Heart left ventricle (tissue), 16 donors: Measurements from ENCODE around the gene GPX4. TPM values are rescaled to one million over a fixed set of nuclear protein-coding genes. Genes with fewer than 3 reads are reported as not detected.

Experiments
- ATAC-seq, 4 donors: fragments of 200-7000 bp; cut with Tn5 transposase; one replicate each; pipeline ENCODE4 v1.9.1; 2020 to 2022; ENCODE audit warnings: moderate library complexity in 4 of 4, mild to moderate bottlenecking in 3 of 4, moderate number of reproducible peaks in 1 of 4
- DNase-seq, 5 donors: peaks; one replicate each; pipeline ENCODE4 v3.0.0-alpha.2; 2020
- H3K27ac ChIP-seq, 12 donors: fragments of 200-600 bp; sonication (generic) in 4 of 12; one replicate each; pipeline versions ENCODE4 v1.5.0 to v1.8.0; 2016 to 2022; ENCODE audit warnings: mild to moderate bottlenecking in 2 of 12
- H3K27me3 ChIP-seq, 9 donors: fragments of 200-600 bp; sonication (generic) in 2 of 9; one replicate each; pipeline versions ENCODE4 v1.5.1 to v1.8.0; 2016 to 2022; ENCODE audit warnings: mild to moderate bottlenecking in 3 of 9
- H3K36me3 ChIP-seq, 9 donors: fragments of 200-600 bp; sonication (generic) in 2 of 9; one replicate each; pipeline versions ENCODE4 v1.5.0 to v1.8.0; 2018 to 2022; ENCODE audit warnings: mild to moderate bottlenecking in 2 of 9
- H3K4me1 ChIP-seq, 12 donors: fragments of 200-600 bp; sonication (generic) in 4 of 12; one replicate each; pipeline versions ENCODE4 v1.5.0 to v1.8.0; 2016 to 2022; ENCODE audit warnings: mild to moderate bottlenecking in 3 of 12
- H3K4me3 ChIP-seq, 12 donors: fragments of 200-600 bp; sonication (generic) in 4 of 12; one replicate each; pipeline versions ENCODE4 v1.5.0 to v1.8.0; 2017 to 2022; ENCODE audit warnings: mild to moderate bottlenecking in 9 of 12, moderate library complexity in 4 of 12
- H3K9me3 ChIP-seq, 12 donors: fragments of 200-600 bp; sonication (generic) in 4 of 12; one replicate each; pipeline versions ENCODE4 v1.5.0 to v1.8.0; 2016 to 2022; ENCODE audit warnings: mild to moderate bottlenecking in 1 of 12
- POLR2A ChIP-seq, 2 donors: fragments of 450-650 bp; IDR thresholded peaks; one replicate each; pipeline ENCODE4 v1.6.1; 2017; ENCODE audit warnings: antibody characterized with exemption in 2 of 2, mild to moderate bottlenecking in 2 of 2, moderate library complexity in 2 of 2
- WGBS, 4 donors: extraction: QIAGEN DNeasy Blood & Tissue Kit in 2 of 4; methylation state at CpG; one replicate each; pipeline versions ENCODE4 v1.1.5 to v1.1.7; 2013 to 2018; 5-methylcytosine and 5-hydroxymethylcytosine counted together
- intact Hi-C, 10 donors: fragments of 100-400 bp; cut with DNase I; formaldehyde crosslinking; loops; one replicate each; pipeline versions ENCODE4 v1.11.1 to v1.14.2; 2022
- polyA plus RNA-seq, 2 donors: library from polyadenylated mRNA; stranded (reverse); fragments of 200-250 nt; gene quantifications; one replicate each; pipeline ENCODE4 v1.2.3, GENCODE V29; 2013
- total RNA-seq, 9 donors: library from RNA; depleted of rRNA in 2 of 9; stranded (reverse); fragments of >200 nt in 2 of 9; fragmentation: NEBNext Ultra II Directional in 3 of 9; extraction: Animal tissue kit (Norgen Biotek cat#: 25700) in 3 of 9; gene quantifications; one replicate each; pipeline versions ENCODE4 v1.1.0 to v1.2.4, GENCODE V29; 2016 to 2023
- TF ChIP-seq, protein P1 (sequence below), 12 donors: fragments of 200-600 bp; sonication (generic) in 4 of 12; IDR thresholded peaks; one replicate each; pipeline versions ENCODE4 v1.5.0 to v1.8.0; 2018 to 2022; ENCODE audit warnings: antibody characterized with exemption in 12 of 12, mild to moderate bottlenecking in 5 of 12
- donor health status: ischemic (EF 13 %, LVEDD 7.1; RV severe dilation, severe dysfunction).
- donor health status: healthy with polysubstance abuse.
- donor health status: DM: no; HTN: yes; CAD: no.
- donor health status: DM: no; HTN: no; CAD: no.
- donor health status: ischemic (EF 25% LVEDD 6.9; RV normal size, moderate dysfunction).
- donor health status: ischemic (EF 25% LVEDD 5.7; RV mildly dilated, moderate dysfunction).
- donor health status: healthy.
- donor health status: DM: yes; HTN: yes; CAD: no.
- donor health status: ischemic (EF 35%, LVEDD 5.7; RV mildly dilated, moderate dysfunction).
- donor health status: nonischemic (EF 11% LVEDD 7.7; RV severe dilation, severe dysfunction).
- donor health status: DM: yes; HTN: yes; CAD: no.
- donor health status: PGD.
- donor health status: ischemic (EF 29% LVEDD 5.4; RV normal size, mild dysfunction).
- donor health status: nonischemic (EF 23%, LVEDD 6.1; RV moderate dilation, normal function).

Gene GPX4
- total and polyA plus RNA-seq, 11 donors: 251 to 590 (median 326) TPM

DNA sequence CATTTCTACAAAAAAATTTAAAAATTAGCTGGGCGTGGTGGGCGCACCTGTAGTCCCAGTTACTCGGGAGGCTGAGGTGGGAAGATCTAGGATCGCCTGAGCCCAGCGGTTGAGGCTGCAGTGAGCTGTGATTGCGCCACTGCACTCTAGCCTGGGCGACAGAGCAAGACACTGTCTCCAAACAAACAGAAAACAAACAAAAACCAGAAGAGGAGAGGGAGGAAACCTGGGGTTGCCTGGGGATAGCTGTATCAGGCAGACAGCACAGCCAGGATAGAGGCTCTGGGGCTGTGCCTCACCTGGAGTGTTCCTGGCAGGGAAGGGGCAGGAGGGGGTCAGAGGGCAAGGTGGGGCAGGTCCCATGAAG lies 6.0 kb upstream of the GPX4 start:
- Histone ChIP-seq H3K27ac (no peak overlapping the region), H3K27me3 (no peaks in the 10 kb centered on the region), H3K4me1 (peaks cover 5 to 69% (median 50%) of the 10 kb centered on the region in 12 donors), H3K9me3 (peaks cover 0 to 6% (median 0%) of the 10 kb centered on the region in 12 donors), H3K4me3 (no peak overlapping the region), H3K36me3 (peaks cover 0 to 10% (median 5%) of the 10 kb centered on the region in 9 donors)
- peak in 1 of 5 donors; percentile 23 for DNase-seq
- WGBS, 4 donors: 83 to 90% (median 87%) methylated on average over 7 of the region's 7 CpGs
- intact Hi-C loops: loop anchor here in 2 of 10 donors (5.0 kb wide), 3 partner anchors 55 to 75 kb away; partner anchors contain the start of genes ABCA7 (in 1 of the 2), CNN2 (in 1 of the 2), RNU6-2 (in 1 of the 2) and TMEM259 (in 1 of the 2)
- ATAC-seq: no peak
- TF ChIP-seq POLR2A (IDR thresholded peaks at IDR 0.05): no peak
- TF ChIP-seq, protein P1, sequence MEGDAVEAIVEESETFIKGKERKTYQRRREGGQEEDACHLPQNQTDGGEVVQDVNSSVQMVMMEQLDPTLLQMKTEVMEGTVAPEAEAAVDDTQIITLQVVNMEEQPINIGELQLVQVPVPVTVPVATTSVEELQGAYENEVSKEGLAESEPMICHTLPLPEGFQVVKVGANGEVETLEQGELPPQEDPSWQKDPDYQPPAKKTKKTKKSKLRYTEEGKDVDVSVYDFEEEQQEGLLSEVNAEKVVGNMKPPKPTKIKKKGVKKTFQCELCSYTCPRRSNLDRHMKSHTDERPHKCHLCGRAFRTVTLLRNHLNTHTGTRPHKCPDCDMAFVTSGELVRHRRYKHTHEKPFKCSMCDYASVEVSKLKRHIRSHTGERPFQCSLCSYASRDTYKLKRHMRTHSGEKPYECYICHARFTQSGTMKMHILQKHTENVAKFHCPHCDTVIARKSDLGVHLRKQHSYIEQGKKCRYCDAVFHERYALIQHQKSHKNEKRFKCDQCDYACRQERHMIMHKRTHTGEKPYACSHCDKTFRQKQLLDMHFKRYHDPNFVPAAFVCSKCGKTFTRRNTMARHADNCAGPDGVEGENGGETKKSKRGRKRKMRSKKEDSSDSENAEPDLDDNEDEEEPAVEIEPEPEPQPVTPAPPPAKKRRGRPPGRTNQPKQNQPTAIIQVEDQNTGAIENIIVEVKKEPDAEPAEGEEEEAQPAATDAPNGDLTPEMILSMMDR (IDR thresholded peaks at IDR 0.05): no peak

DNA sequence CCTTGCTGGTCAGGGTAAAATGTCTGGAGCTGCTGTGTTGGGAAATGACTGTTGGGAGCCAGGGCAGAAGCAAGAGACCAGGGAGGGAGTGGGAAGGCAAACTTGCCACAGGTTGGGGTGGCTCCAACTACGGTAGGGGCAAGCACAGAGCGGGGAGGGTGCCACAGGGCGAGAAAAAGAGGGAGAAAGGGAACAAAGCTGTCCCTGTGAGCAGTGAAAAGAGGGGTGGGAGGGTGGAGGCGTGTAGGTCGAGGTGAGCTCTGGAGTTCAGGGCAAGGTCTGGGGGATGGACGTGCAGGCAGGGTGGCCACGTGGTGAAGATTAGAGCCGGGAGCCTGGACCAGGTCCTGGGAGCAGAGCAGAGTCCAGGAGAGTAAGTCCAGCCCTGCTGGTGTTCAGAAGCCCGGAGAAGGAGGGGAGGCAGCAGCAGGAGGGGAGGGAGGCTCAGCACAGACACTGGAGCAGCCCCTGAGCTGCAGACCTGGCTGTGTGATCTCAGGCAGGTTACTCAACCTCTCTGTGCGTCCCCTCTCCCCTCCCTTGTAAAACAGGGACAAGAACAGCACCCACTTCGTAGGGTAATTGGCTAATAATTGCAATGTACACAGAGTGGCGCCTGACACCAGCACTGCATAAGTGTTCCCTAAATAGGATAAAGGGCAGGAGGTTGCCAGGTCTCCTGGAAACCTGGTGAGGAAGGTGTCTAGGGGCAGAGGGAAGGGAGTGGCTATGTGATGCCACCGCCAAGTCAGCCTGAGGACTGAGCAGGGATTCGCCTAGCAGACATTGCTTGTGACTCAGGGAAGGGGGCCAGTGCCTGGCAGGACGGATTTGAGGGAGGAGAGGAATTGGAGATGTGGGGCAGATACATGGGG lies 5.4 kb upstream of the GPX4 start:
- peak in 1 of 5 donors; percentile 24 for DNase-seq

DNA sequence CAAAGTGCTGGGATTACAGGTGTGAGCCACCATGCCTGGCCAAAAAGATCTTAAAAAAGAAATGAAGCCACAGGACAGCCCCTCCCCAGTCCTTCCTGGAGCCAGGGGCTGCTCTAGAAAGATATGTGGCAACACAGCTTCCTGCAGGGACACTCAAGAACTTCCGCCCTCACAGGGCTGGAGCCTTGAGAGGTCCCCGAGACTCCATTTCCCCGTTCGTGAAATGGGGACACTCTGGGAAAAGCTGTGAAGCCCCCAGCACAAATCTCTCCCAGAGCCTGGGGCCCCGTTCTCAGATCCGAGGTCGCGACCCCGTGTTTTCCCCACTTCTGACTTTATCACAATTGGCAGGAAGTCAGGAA lies 2.5 kb upstream of the GPX4 start:
- TF ChIP-seq, protein P1 (IDR thresholded peaks at IDR 0.05): no peak
- TF ChIP-seq POLR2A (IDR thresholded peaks at IDR 0.05): no peak
- intact Hi-C loops: loop anchor here in 5 of 10 donors (5.0 kb wide), 3 partner anchors 74 to 171 kb away; partner anchors contain the start of genes RNU6-2 (in 4 of the 5), TMEM259 (in 4 of the 5) and CNN2 (in 1 of the 5)
- peak in 3 of 5 donors; percentile 68 to 77 (median 73) for DNase-seq
- Histone ChIP-seq H3K36me3 (peaks cover 0 to 7% (median 4%) of the 10 kb centered on the region in 9 donors), H3K9me3 (peaks cover 0 to 6% (median 0%) of the 10 kb centered on the region in 12 donors), H3K27ac (peak overlapping the region; percentile 60 to 100 (median 98)), H3K4me1 (peaks cover 0 to 72% (median 54%) of the 10 kb centered on the region in 12 donors), H3K4me3 (peak overlapping the region in 9 of 12 donors; percentile 6 to 32 (median 15)), H3K27me3 (no peaks in the 10 kb centered on the region)
- peak in 2 of 4 donors; percentile 20 to 25 for ATAC-seq
- 16 to 24% (median 20%) methylated on average over 9 of the region's 9 CpGs for WGBS, 4 donors

More for the DNA sequence above, 5.4 kb upstream of the GPX4 start:
- Histone ChIP-seq H3K4me1 (peaks cover 5 to 75% (median 55%) of the 10 kb centered on the region in 12 donors), H3K4me3 (no peak overlapping the region), H3K27ac (peak overlapping the region in 9 of 12 donors; percentile 35 to 100 (median 98)), H3K36me3 (peaks cover 0 to 4% (median 0%) of the 10 kb centered on the region in 9 donors), H3K27me3 (no peaks in the 10 kb centered on the region), H3K9me3 (peaks cover 0 to 6% (median 0%) of the 10 kb centered on the region in 12 donors)
- intact Hi-C loops: loop anchor here in 2 of 10 donors (5.0 kb wide), 3 partner anchors 56 to 76 kb away; partner anchors contain the start of genes ABCA7 (in 1 of the 2), CNN2 (in 1 of the 2), RNU6-2 (in 1 of the 2) and TMEM259 (in 1 of the 2)
- ATAC-seq: no peak
- WGBS, 4 donors: 63 to 70% (median 65%) methylated on average over 15 of the region's 15 CpGs
- TF ChIP-seq, protein P1 (IDR thresholded peaks at IDR 0.05): no peak
- TF ChIP-seq POLR2A (IDR thresholded peaks at IDR 0.05): no peak
